GM18867 (cell line): ENCODE measurements around the gene RUSC1.

Source experiments
- ATAC-seq: cut with Tn5 transposase; IDR thresholded peaks from one replicate; pipeline ENCODE4 v1.9.1; 2021; ENCODE audit warnings: mild to moderate bottlenecking, moderate library complexity; ENCODE audit not compliant: unreplicated experiment

RUSC1 gene

DNA sequence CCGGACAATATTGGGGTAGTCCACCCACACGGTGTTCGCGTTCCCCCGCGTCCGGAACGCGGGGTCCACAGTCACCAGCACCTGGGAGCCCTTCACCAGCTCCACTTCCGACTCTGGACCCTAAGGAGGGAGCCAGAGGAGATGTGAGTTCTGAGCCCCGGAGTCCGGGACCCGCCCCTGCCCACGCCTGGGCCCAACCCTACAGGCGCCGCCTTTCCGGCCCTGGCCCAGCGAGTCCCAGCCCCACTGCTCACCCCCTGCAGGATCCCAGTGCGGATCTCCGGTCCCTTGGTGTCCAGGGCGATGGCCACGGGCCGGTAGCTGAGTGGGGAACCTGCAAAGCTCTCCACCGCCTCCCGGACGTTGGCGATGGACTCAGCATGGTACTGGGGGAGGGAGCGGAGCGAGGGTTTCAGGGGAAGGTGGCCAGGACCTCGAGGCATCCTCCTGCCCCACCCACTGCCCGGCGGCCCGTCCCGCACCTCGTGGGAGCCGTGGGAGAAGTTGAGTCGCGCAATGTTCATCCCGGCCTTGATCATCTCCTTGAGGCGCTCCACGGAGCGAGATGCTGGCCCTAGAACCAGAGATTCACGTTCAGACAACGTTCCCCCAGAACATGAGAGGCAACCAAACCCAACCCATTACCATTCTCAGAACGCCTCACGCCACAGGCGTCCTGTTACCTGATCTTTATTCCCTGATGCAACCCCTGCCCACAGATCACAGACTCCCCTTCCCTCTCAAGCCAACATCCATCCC, 25.3 kb upstream of the RUSC1 start:
- no peak for ATAC-seq

DNA sequence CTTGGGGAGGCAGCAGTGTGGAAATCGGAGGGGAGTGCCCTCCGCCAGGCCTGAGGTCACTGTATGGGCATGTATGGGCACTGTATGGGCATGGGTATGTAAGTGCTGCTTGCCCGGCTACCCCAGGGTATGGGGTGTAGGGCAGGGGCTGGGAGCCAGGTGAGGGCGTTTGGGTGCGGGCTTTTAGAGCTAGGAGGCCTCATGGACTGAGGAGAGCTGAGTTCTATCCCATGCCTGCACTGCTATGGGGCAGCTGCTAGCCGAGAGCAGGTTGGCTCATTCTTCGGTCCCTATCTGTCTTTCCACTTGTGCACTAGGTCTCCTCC, 24.8 kb upstream of the RUSC1 start:
- ATAC-seq, result no peak

DNA sequence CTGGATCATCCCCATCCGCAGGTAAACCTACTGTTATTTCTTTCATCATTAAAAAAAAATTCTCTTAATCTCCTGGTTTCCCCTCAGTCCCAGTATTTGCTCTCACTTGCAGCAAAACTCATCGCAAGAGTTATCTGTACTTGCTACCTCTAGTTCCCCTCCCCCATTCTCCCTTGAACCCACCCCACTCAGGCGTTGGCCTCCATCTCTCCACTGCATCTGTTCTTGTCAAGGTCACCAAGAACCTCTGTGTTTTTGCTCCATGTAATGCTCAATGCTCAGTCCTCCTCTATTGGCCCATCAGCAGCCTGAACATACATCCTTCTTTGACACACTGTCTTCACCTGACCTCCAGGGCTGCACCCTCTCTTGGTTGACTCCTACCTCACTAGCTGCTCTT, 24.0 kb upstream of the RUSC1 start:
- ATAC-seq, result no peak

DNA sequence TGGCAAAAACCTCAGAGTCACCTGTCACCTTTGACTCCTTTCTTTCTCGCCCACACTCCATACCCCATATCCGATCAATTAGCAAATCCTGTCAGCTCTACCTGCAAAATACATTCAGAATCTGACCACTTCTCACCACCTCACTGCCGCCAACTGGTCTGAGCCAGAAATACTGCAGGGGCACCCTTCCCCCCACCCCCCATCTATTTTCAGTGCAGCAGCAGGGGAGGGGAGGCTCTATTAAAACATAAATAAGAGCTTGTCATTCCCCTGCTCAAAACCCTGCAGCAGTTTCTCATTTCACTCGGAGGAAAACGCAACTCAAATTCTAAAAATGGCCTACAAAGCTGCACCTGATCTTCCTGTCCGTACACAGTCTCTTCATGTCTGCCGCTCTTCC, 23.3 kb upstream of the RUSC1 start:
- ATAC-seq, result no peak

DNA sequence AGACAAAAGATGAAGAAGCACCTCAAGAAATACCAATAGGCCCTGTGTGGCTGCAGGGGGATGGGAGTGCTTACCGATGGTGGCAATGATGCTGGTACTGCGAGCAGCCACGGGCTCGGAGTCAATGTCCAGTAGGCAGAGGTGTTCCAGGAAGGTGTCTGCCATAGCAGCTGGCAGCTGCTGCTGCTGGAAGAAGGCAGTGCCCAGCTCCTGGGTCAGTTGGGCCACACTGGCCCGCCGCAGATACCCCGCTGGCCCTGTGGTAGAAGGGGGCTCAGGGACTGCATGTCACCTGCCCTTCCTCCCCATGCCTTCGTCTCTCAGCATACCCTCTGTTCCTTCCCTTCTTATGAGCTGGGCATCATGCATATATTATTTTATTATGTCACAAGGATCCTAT, 20.7 kb upstream of the RUSC1 start:
- no peak for ATAC-seq

DNA sequence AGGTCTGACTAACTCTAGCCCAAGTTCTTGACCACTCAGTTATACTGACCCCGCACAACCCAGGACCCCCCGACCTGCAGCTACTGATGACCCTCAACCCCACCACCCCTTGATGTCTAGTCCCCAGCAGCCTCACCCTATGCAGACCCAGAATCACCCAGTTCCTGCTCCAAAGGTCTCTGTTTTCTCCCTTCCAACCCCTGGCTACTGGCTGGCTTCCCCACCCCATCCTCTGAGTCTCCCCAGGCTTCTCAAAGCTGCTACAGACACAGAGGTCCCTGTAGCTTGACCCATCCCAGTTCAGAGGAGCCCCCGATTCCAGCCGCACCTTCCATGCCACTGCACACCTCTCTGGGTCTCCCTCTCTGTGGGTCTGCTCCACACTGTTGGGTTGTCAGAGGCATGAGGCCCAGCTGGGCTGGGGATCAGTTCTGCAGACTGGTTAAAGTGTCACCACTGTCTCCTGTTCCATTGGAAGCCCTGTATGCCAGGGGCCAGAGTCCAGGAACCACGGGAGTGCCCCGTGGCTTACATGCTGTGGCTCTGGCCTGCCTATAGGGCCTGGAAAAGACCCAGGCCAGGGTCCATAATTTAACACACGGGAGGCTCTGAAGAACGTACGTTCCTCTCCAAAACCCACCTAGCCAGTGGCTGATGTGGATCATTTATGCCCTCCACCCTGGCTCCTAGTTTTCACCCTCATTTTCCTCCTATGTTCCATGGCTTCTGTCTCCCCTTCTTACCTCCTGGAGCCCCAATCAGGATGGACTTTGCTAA, 20.0 kb upstream of the RUSC1 start:
- ATAC-seq, result no peak

DNA sequence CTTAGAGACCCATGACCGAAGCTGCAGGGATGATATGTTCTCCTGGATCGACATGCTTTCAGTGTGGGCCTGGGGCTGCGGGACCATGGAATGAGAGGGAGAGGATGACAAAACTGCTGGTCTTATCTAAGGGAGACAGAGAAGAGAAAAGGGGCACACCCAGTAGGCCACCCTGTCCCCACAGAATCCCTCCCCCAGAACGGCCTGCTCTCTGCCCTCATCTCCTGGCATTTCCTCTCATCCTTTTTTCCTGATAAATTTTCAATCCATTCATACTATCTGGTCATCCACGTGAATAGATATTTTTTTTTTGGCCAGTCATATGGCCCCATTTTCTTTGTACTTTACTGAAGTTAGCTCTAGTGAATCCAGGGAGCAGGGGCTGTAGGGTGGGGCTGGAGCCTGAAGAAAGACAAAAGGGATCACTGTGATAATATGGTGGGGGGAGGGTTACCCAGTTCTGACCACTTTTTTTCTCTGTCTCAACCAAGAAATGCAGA, 19.3 kb upstream of the RUSC1 start, which contains the start of gene PKLR:
PKLR (minus strand) TSS at position 97 of the 500 bp plus-strand sequence; CDS start at position 54, 43 bp downstream.
- ATAC-seq, result no peak

DNA sequence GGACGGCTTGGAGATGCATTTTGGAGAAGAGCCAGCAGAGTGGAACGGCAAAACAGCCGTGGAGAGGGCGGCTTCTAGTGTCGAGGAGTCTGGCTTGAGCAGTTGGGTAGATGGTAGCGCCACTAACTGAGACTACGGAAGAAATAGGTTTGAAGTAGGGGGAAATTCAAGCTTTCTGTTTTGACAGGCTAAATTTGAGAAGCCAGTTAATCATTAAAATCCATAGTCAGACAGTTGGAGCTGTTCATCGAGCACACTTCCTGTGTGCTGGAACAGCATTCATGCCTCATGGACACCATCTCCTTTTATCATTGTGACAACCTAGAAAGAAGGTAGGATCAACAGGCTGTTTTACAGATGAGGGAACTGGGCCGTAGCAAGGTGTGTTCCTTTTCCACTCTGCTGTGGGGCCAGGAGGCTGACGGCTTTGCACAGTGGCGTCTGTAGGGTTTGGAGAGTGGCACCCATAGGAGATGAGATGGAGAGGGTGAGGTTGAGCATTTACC, 16.1 kb upstream of the RUSC1 start:
- no peak for ATAC-seq

DNA sequence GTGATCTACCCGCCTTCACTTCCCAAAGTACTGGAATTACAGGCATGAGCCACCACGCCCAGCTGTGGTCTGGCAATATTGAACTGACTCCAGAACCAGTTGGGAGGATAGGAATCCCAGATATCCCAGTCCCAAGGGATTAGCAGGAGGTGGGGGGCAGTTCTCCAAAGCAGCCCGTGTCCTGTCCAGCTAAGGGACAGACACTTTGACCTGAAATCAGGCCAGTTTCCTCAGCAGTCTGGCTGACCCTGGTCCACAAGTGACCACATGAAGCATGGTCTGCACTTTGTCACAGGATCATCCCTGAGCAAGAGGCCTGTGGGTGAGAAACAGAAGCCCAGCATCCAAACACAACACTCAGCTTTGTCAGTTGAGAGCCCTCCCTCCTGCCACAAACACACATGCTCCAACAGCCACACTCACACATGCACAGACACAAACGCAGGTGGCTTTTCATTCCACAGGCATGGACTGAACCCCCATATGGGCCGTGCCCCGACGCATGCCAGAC, 14.8 kb upstream of the RUSC1 start:
- no peak for ATAC-seq

DNA sequence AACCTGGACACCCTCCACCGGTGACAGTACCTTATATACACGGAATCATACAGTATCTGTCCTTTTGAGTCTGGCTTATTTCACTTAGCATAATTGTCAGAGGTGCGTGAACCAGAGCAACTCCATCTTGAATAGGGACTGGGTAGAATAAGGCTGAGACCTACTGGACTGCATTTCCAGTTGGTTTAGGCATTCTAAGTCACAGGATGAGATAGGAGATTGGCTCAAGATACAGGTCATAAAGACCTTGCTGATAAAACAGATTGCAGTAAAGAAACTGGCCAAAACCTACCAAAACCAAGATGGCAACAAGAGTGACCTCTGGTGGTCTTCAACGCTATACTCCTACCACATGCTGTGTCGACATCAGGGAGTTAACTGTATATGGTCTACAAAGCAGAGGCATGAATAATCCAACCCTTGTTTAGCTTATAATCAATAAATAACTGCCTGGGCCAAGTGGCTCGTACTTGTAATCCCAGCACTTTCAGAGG, 13.4 kb upstream of the RUSC1 start:
- no peak for ATAC-seq

DNA sequence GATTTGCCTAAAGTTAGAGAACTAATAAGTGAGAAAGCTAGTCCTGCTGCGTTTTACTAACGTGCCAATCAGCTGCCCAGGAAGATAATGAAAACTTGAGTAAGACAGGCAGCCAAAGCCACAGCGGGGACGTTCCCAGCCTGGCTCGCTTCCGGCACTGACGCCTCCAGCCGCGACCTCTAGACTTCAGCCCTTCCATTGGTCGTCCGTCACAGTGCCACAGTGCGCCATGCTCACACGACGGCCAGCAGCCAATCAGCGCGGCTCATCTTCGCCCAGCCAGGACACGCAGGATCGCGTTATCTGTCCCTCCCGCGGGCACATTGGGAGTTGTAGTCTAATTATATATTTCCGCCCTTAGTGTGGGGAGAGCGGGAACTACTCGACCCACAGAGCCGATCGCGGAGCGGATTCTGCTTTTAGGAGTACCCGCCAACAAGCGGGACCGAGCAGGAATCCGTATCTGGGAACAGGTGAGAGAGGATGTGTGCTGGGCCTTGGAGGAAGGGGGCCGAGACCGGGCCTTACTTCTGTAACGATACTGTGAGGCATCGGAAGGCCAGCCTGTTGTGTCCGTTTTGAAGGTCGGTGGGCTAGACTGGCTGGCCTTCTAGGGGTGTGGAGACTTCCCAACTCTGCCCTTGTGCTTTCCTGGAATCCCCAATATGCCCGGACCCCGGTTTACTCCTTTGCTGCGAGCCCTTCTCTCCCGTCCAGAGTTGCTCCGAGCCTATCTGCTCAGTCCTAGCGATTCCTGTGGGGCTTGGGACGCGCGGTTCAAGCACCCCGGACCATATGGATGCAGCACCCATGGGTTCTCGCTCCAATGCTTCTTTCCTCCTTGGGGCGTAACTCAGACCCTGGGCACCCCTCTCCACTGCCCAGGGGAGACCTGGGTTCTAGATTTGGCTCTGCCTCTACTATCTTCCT, 11.9 kb upstream of the RUSC1 start, which contains the start of gene FDPS:
FDPS (plus strand) TSS at position 374 of the 930 bp plus-strand sequence. CDS start 924 bp downstream, outside the sequence.
- ATAC-seq, result peak; percentile 94

DNA sequence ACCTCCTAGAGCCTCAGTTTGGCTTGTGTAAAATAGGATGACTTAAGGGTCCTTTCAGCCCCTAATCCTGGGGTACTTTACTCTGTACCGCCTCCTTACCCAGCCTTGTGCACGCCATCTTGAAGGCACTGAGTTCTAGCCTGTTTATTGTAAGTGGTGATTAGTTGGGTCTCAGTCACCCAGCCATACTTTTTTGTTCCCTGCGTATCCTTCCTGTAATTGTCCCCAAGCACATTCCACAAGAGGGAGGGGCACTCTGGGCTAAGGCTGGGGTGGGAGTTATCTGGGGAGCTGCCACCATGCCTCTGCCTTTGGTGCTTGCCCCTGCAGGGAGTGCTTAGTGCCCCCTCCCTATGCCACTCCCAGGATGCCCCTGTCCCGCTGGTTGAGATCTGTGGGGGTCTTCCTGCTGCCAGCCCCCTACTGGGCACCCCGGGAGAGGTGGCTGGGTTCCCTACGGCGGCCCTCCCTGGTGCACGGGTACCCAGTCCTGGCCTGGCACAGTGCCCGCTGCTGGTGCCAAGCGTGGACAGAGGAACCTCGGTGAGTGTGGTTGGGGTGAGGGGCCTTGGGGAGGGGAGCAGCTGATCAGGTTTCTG, 11.2 kb upstream of the RUSC1 start:
- no peak for ATAC-seq

DNA sequence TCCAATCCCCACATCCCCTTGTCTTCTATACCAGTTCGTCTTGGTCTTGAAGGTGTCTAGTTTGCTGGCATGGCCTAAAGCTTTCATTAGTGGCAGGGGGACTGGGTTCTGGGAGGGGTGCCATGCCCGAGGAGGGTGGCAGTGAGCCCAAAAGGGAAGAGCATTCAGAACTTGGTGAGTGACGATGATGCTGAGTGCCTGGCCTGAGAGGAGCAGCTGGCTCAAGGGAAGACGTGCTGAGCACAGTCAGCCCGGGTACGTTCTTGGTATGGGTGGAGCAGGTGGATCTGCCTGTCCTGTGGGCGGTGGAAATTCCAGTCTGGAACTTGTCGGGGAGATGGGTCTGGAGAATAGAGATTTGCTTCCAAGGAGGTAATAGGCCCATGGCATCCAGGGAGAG, 7.4 kb upstream of the RUSC1 start:
- no peak for ATAC-seq

DNA sequence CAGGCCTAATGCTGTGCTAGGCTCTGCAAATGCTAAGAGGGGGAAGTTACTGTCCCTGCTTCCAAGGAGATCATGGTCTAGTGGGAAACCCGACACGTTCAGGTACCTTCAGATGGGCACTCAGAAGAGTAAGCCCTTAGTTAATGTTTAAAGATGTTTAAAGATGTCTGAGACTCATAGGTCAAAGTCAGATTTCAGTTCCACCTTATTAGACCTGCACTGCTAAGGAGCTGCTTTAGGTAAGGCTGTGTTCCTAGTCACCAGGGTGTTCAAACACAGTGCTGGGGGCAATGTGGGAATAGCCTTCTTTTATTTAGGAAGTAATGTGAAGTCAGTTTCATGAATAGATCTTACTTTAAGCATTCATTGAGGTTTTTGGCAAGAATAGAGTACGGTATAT, 3.8 kb upstream of the RUSC1 start:
- no peak for ATAC-seq

DNA sequence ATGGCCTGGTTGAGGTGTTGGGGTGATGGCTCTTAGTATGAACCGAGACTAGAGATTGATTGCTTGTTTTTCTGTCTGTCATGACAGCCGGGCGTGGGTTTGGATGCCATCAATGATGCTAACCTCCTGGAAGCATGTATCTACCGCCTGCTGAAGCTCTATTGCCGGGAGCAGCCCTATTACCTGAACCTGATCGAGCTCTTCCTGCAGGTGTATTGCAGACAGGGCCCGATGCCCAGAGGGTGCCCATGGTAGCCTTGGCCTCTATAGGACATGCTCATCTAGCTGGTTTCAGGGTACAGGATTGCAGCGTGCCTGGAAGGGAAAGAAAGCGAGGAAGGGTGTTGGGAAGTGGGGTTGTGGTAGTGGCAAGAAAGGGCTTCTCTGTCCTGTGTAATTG, 2.6 kb upstream of the RUSC1 start:
- no peak for ATAC-seq

DNA sequence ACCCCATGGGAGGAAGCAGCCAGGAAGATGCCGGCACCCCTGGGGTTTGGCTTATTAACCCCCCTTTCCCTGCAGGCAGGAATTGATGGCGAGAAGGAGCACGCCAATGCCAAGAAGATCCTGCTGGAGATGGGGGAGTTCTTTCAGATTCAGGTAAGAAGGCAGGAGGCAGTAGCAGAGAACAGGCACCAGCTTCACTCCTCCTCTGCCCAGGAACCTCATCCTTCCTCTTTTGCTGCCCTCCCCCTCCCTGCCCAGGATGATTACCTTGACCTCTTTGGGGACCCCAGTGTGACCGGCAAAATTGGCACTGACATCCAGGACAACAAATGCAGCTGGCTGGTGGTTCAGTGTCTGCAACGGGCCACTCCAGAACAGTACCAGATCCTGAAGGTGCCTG, 1.2 kb upstream of the RUSC1 start:
- no peak for ATAC-seq

DNA sequence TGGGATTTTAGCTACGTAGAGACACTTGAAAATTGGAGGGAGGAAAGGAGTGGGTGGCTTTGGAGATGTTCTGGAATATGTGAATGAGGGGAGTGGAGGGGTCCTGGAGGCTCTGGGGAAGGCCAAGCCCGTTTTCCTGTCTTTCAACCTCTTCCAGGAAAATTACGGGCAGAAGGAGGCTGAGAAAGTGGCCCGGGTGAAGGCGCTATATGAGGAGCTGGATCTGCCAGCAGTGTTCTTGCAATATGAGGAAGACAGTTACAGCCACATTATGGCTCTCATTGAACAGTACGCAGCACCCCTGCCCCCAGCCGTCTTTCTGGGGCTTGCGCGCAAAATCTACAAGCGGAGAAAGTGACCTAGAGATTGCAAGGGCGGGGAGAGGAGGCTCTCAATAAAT, 442 bp upstream of the RUSC1 start:
- ATAC-seq, result no peak

DNA sequence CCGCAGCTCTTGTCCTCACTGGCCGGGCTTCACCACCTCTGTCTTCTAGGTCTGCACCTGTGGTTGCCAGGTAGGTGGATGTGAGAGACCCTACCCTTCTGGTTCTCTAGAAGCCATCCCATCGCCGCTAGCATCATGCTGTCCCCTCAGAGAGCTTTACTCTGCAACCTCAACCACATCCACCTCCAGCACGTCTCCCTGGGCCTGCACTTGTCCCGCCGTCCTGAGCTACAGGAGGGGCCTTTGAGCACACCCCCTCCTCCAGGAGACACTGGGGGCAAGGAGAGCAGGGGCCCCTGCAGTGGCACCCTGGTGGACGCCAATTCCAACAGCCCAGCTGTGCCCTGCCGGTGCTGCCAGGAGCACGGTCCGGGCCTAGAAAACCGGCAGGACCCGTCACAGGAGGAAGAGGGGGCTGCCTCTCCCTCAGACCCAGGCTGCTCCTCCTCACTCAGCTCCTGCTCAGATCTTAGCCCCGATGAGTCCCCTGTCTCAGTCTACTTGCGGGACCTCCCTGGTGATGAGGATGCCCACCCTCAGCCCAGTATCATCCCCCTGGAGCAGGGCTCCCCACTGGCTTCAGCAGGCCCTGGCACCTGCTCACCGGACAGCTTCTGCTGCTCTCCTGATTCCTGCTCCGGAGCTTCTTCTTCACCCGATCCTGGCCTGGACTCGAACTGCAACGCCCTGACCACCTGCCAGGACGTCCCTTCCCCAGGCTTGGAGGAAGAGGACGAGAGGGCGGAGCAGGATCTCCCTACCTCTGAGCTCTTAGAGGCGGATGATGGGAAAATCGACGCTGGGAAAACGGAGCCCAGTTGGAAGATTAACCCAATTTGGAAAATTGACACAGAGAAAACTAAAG, 1.2 kb downstream of the RUSC1 start:
- no peak for ATAC-seq

DNA sequence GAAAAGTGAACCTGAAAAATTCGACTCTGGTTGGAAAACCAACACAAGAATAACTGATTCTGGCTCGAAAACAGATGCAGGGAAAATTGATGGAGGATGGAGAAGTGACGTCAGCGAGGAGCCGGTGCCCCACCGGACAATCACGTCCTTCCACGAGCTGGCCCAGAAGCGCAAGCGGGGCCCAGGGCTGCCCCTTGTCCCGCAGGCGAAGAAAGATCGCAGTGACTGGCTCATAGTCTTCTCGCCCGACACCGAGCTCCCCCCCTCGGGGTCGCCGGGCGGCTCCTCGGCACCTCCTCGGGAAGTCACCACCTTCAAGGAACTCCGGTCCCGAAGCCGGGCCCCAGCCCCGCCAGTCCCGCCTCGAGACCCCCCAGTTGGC, 1.9 kb downstream of the RUSC1 start:
- ATAC-seq, result no peak
